ENCODE results near the gene CD180.

CD180 gene

GRCh38 chr5:67206929-67207328 lies 10.3 kb upstream of the CD180 start:
- Histone ChIP-seq H3K9me3 (ENCODE audit: insufficient read depth, low read length) (no peaks in the 10 kb centered on the region), H3K4me1 (ENCODE audit: low read length) (peaks cover 80% of the 10 kb centered on the region), H3K27me3 (ENCODE audit: low read depth, low read length) (peaks cover 7% of the 10 kb centered on the region), H4K20me1 (ENCODE audit: insufficient read depth, low read length) (no peaks in the 10 kb centered on the region), H2AFZ (ENCODE audit: low read depth, low read length) (no peak overlapping the region), H3K36me3 (replicated peaks; ENCODE audit: low read depth, low read length) (no peaks in the 10 kb centered on the region), H3K79me2 (ENCODE audit: low read length) (no peaks in the 10 kb centered on the region), H3K27ac (ENCODE audit: low read length) (peak overlapping the region; percentile 97), H3K4me2 (ENCODE audit: low read length) (peak overlapping the region; percentile 94), H3K9ac (ENCODE audit: low read length) (peak overlapping the region; percentile 80; the same call in 1 of the 2 replicates), H3K4me3 (ENCODE audit: low read length) (peak overlapping the region; percentile 42)
- TF ChIP-seq, protein P1, sequence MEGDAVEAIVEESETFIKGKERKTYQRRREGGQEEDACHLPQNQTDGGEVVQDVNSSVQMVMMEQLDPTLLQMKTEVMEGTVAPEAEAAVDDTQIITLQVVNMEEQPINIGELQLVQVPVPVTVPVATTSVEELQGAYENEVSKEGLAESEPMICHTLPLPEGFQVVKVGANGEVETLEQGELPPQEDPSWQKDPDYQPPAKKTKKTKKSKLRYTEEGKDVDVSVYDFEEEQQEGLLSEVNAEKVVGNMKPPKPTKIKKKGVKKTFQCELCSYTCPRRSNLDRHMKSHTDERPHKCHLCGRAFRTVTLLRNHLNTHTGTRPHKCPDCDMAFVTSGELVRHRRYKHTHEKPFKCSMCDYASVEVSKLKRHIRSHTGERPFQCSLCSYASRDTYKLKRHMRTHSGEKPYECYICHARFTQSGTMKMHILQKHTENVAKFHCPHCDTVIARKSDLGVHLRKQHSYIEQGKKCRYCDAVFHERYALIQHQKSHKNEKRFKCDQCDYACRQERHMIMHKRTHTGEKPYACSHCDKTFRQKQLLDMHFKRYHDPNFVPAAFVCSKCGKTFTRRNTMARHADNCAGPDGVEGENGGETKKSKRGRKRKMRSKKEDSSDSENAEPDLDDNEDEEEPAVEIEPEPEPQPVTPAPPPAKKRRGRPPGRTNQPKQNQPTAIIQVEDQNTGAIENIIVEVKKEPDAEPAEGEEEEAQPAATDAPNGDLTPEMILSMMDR (IDR thresholded peaks at IDR 0.05; ENCODE audit: low read depth, low read length), result no peak
- no peak for TF ChIP-seq EZH2phosphoT487 (IDR thresholded peaks at IDR 0.05; ENCODE audit: low read depth)

GRCh38 chr5:67206461-67206860 lies 9.9 kb upstream of the CD180 start:
- H3K27me3 ChIP-seq (ENCODE audit: low read depth, low read length), result peaks cover 7% of the 10 kb centered on the region
- H3K4me1 ChIP-seq (ENCODE audit: low read length), result peaks cover 85% of the 10 kb centered on the region
- peak overlapping the region; percentile 94 for H3K4me2 ChIP-seq (ENCODE audit: low read length)
- H3K27ac ChIP-seq (ENCODE audit: low read length), result peak overlapping the region; percentile 97
- no peaks in the 10 kb centered on the region for H3K79me2 ChIP-seq (ENCODE audit: low read length)
- no peaks in the 10 kb centered on the region for H3K9me3 ChIP-seq (ENCODE audit: insufficient read depth, low read length)
- H2AFZ ChIP-seq (ENCODE audit: low read depth, low read length), result no peak overlapping the region
- H3K36me3 ChIP-seq (replicated peaks; ENCODE audit: low read depth, low read length), result no peaks in the 10 kb centered on the region
- peak overlapping the region; percentile 61 for H3K4me3 ChIP-seq (ENCODE audit: low read length)
- peak overlapping the region; percentile 80 for H3K9ac ChIP-seq (ENCODE audit: low read length)
- TF ChIP-seq, protein P1 (IDR thresholded peaks at IDR 0.05; ENCODE audit: low read depth, low read length), result no peak
- TF ChIP-seq EZH2phosphoT487 (IDR thresholded peaks at IDR 0.05; ENCODE audit: low read depth), result no peak
- no peaks in the 10 kb centered on the region for H4K20me1 ChIP-seq (ENCODE audit: insufficient read depth, low read length)

DNA sequence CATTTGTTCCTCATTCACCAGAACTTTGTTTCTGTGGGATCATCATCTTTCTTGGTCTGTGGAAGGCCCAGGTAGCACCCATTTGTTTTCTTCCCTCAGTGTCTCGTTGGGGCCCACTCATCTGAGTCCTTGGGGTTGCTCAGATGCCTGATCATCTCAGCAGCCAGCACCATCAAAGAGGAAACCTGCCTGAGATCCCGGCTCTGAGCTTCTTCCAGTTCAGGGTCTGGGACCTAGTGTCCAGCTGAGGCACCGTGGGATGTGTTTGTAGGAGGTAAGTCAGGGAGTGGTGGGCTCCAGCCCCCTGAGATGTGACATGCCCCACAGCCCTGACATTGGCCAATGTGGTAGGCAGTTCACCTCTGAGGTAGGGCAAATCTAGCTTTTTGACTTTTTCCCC lies 9.4 kb upstream of the CD180 start:
- Histone ChIP-seq H3K4me3 (ENCODE audit: low read length) (peak overlapping the region; percentile 61), H2AFZ (ENCODE audit: low read depth, low read length) (no peak overlapping the region), H3K4me1 (ENCODE audit: low read length) (peaks cover 90% of the 10 kb centered on the region), H3K9ac (ENCODE audit: low read length) (peak overlapping the region; percentile 80), H4K20me1 (ENCODE audit: insufficient read depth, low read length) (no peaks in the 10 kb centered on the region), H3K9me3 (ENCODE audit: insufficient read depth, low read length) (no peaks in the 10 kb centered on the region), H3K27me3 (ENCODE audit: low read depth, low read length) (peaks cover 10% of the 10 kb centered on the region), H3K79me2 (ENCODE audit: low read length) (no peaks in the 10 kb centered on the region), H3K27ac (ENCODE audit: low read length) (peak overlapping the region; percentile 97), H3K36me3 (replicated peaks; ENCODE audit: low read depth, low read length) (no peaks in the 10 kb centered on the region), H3K4me2 (ENCODE audit: low read length) (peak overlapping the region; percentile 94)
- TF ChIP-seq EZH2phosphoT487 (IDR thresholded peaks at IDR 0.05; ENCODE audit: low read depth), result no peak
- TF ChIP-seq, protein P1 (IDR thresholded peaks at IDR 0.05; ENCODE audit: low read depth, low read length), result no peak

DNA sequence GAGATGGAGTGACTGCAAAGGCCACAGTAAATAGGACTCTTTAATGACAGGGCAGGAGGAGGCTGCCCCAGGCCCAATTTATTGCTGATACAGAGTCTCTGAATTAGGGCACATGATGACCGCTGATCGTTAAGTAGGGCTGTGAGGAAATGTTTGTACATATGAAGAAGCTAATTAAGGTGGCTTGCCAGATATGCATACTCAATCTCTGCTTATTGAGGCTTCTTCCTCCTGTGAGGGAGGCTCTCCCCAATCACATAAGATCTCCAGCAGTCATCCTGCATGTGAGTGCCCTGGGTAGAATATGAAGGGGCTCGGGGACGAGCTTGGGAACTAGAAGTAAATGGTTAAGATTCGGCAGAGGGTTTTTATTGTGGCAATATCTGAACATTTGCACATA lies 8.2 kb upstream of the CD180 start:
- Histone ChIP-seq H3K4me3 (ENCODE audit: low read length) (no peak overlapping the region), H4K20me1 (ENCODE audit: insufficient read depth, low read length) (no peaks in the 10 kb centered on the region), H3K36me3 (replicated peaks; ENCODE audit: low read depth, low read length) (no peaks in the 10 kb centered on the region), H3K4me2 (ENCODE audit: low read length) (peak overlapping the region; percentile 94), H2AFZ (ENCODE audit: low read depth, low read length) (no peak overlapping the region), H3K27me3 (ENCODE audit: low read depth, low read length) (peaks cover 9% of the 10 kb centered on the region), H3K9me3 (ENCODE audit: insufficient read depth, low read length) (no peaks in the 10 kb centered on the region), H3K9ac (ENCODE audit: low read length) (peak overlapping the region; percentile 5; the same call in 1 of the 2 replicates), H3K79me2 (ENCODE audit: low read length) (no peaks in the 10 kb centered on the region), H3K27ac (ENCODE audit: low read length) (peak overlapping the region; percentile 97), H3K4me1 (ENCODE audit: low read length) (peaks cover 96% of the 10 kb centered on the region)
- TF ChIP-seq EZH2phosphoT487 (IDR thresholded peaks at IDR 0.05; ENCODE audit: low read depth), result no peak
- TF ChIP-seq, protein P1 (IDR thresholded peaks at IDR 0.05; ENCODE audit: low read depth, low read length), result no peak
